Activated CD4-positive, alpha-beta memory T cell treated with anti-CD3 and anti-CD28 coated beads, Interleukin-2, amount 10 ng/mL, durations not matched to agents 7 days and 5 days (primary cell): ENCODE measurements around the gene TMEM25. TPM values are rescaled to one million over a fixed set of nuclear protein-coding genes. Genes with fewer than 3 reads are reported as not detected.
"Not testable (repeated sequence)": the region's sequence is repeated elsewhere in the genome, so short reads cannot be mapped to it uniquely, and the experiment has no call there.

Experiments
- CTCF ChIA-PET: fragments of 350-600 bp; sonication (Branson Sonifier 250); formaldehyde crosslinking; loops from one replicate; lab custom pipeline; 2021; ENCODE audit warnings: antibody characterized with exemption, inconsistent platforms; lab: Charles Lee
- POLR2A ChIA-PET: fragments of 350-600 bp; sonication (Branson Sonifier 250); formaldehyde crosslinking; loops from one replicate; lab custom pipeline; 2021; ENCODE audit warnings: antibody characterized with exemption; lab: Charles Lee
- DNase-seq: peaks from one replicate; pipeline ENCODE4 v3.0.0-alpha.2; 2020
- H3K27ac Mint-ChIP-seq: one replicate; pipeline ENCODE4 v1.8.0; 2021; ENCODE audit warnings: mild to moderate bottlenecking, mixed read lengths
- H3K27me3 Mint-ChIP-seq: one replicate; pipeline ENCODE4 v1.8.0; 2021; ENCODE audit warnings: mixed read lengths
- H3K36me3 Mint-ChIP-seq: one replicate; pipeline ENCODE4 v1.8.0; 2021; ENCODE audit warnings: low read depth, mixed read lengths
- H3K4me1 Mint-ChIP-seq: one replicate; pipeline ENCODE4 v1.8.0; 2021; ENCODE audit warnings: mixed read lengths
- H3K4me3 Mint-ChIP-seq: one replicate; pipeline ENCODE4 v1.8.0; 2021; ENCODE audit warnings: mild to moderate bottlenecking, mixed read lengths
- H3K9me3 Mint-ChIP-seq: one replicate; pipeline ENCODE4 v1.8.0; 2021; ENCODE audit warnings: mixed read lengths
- total RNA-seq, 2 experiments: library from RNA; stranded (reverse); gene quantifications; one replicate each; pipeline ENCODE4 v1.2.3, GENCODE V29; 2021

The TMEM25 gene
- 1 to 10 TPM; 5.3 to 6.4 TPM for total RNA-seq

DNA sequence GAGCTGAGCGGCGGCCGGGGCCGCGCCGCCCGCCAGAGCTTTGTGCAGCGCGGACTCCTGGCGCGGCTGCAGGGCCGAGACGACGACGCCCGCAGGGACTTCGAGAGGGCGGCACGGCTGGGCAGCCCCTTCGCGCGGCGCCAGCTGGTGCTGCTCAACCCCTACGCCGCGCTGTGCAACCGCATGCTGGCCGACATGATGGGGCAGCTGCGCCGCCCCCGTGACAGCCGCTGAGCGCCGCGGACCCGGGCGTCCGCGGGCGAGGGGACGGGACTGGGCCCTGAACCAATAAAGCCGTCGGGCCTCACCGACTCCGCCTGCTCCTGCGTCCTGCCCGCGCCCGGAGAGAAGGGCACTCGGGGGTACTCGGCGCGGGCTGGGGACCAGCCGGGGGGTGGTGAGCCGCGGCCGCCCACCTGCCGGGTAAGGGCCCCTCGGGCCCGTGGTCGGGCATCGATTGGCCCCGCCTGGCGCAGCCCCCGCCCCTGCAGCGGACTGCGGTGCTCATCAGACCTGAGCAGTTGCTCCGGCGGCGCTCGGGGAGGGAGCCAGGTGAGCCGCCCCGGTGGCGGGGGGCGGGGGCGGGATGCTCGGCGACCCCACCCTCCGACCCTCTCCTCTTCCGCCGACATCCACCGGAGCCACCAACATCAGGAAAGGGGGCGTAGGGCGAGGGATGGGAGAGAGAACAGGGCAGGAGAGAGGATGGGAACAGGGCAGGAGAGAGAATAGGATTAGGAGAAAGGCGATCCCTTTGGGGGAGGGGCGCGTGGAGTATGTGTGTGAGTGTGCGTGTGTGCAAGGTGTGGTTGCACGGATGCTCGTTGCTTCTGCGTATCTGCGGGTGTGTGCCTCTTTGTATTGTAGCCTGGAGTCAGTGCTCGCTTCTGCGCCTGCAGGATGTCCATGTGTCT is at the start of gene TMEM25:
Gene TMEM25 (plus strand): TSS at position 510 of the 914 bp plus-strand sequence. CDS start 610 bp downstream, outside the sequence.
- no peaks in the 10 kb centered on the region for H3K36me3 Mint-ChIP-seq
- no peaks in the 10 kb centered on the region for H3K27me3 Mint-ChIP-seq
- H3K4me1 Mint-ChIP-seq, result peaks cover 24% of the 10 kb centered on the region
- peak within 1 kb of the TSS; percentile 40 for H3K27ac Mint-ChIP-seq
- ChIA-PET POLR2A (interaction anchor here (0.6 to 2.1 kb wide), 8 partner anchors 15 to 935 kb away, joined by 3 to 10 read pairs (median 3); partner anchors contain the start of genes ARCN1 and UBE4A), CTCF (interaction anchor here (0.8 kb wide), 1 partner anchor 12 kb away, joined by 4 read pairs; no protein-coding TSS in a partner anchor)
- H3K9me3 Mint-ChIP-seq, result no peaks in the 10 kb centered on the region
- H3K4me3 Mint-ChIP-seq, result peak within 1 kb of the TSS; percentile 83
- DNase-seq, result peak; percentile 72

DNA sequence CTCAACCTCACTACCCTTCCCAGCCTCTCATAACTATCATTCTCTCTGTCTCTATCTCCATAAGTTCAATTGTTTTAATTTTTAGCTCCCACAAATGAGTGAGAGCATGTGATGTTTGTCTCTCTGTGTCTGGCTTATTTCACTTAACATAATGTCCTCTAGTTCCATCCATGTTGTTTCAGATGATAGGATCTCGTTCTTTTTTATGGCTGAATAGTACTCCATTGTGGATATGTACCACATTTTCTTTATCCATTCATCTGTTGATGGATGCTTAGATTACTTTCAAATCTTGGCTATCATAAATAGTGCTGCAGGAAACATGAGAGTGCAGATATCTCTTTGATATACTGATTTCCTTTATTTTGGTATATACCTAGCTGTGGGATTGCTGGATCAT is 49.8 kb upstream of the TMEM25 start:
- CTCF ChIA-PET, H3K27ac Mint-ChIP-seq: not testable (repeated sequence)
- peaks cover 67% of the 10 kb centered on the region for H3K36me3 Mint-ChIP-seq

GRCh38 chr11:118484405-118484804 is 46.6 kb upstream of the TMEM25 start:
- no peaks in the 10 kb centered on the region for H3K4me1 Mint-ChIP-seq
- no peak for DNase-seq
- no peak overlapping the region for H3K4me3 Mint-ChIP-seq
- no peaks in the 10 kb centered on the region for H3K9me3 Mint-ChIP-seq
- H3K36me3 Mint-ChIP-seq, result peaks cover 57% of the 10 kb centered on the region
- ChIA-PET POLR2A (interaction anchor here (0.8 kb wide), 1 partner anchor 30 kb away, joined by 4 read pairs; no protein-coding TSS in a partner anchor), CTCF (no interaction called here)
- H3K27ac Mint-ChIP-seq, result peak overlapping the region; percentile 34
- no peaks in the 10 kb centered on the region for H3K27me3 Mint-ChIP-seq

More for the DNA sequence above, 49.8 kb upstream of the TMEM25 start:
- DNase-seq, H3K27me3 Mint-ChIP-seq, H3K4me3 Mint-ChIP-seq, H3K9me3 Mint-ChIP-seq, H3K4me1 Mint-ChIP-seq: not testable (repeated sequence)
- POLR2A ChIA-PET, result interaction anchor here (0.8 to 1.4 kb wide), 3 partner anchors 33 to 49 kb away, joined by 3 to 5 read pairs (median 3); partner anchors contain the start of gene KMT2A

GRCh38 chr11:118485273-118485672 is 45.7 kb upstream of the TMEM25 start:
- Mint-ChIP-seq H3K27me3 (no peaks in the 10 kb centered on the region), H3K4me3 (no peak overlapping the region), H3K4me1 (no peaks in the 10 kb centered on the region), H3K27ac (no peak overlapping the region), H3K36me3 (peaks cover 57% of the 10 kb centered on the region), H3K9me3 (no peaks in the 10 kb centered on the region)
- no peak for DNase-seq
- ChIA-PET POLR2A (interaction anchor here (1.5 kb wide), 1 partner anchor 83 kb away, joined by 3 read pairs; no protein-coding TSS in a partner anchor), CTCF (interaction anchor here (0.6 kb wide), 1 partner anchor 239 kb away, joined by 3 read pairs; no protein-coding TSS in a partner anchor)

- DNase-seq, result peak; percentile 83
- Mint-ChIP-seq H3K4me1 (no peaks in the 10 kb centered on the region), H3K9me3 (no peaks in the 10 kb centered on the region), H3K36me3 (peaks cover 55% of the 10 kb centered on the region), H3K4me3 (no peak overlapping the region), H3K27ac (no peak overlapping the region), H3K27me3 (no peaks in the 10 kb centered on the region)
- ChIA-PET CTCF (interaction anchor here (0.8 to 3.7 kb wide), 19 partner anchors 9 to 290 kb away, joined by 3 to 23 read pairs (median 5); partner anchors contain the start of genes ATP5MG and KMT2A), POLR2A (interaction anchor here (1.1 to 1.4 kb wide), 2 partner anchors 53 to 91 kb away, joined by 4 read pairs; no protein-coding TSS in a partner anchor)
Observed at GRCh38 chr11:118488480-118489109, 42.4 kb upstream of the TMEM25 start.

DNA sequence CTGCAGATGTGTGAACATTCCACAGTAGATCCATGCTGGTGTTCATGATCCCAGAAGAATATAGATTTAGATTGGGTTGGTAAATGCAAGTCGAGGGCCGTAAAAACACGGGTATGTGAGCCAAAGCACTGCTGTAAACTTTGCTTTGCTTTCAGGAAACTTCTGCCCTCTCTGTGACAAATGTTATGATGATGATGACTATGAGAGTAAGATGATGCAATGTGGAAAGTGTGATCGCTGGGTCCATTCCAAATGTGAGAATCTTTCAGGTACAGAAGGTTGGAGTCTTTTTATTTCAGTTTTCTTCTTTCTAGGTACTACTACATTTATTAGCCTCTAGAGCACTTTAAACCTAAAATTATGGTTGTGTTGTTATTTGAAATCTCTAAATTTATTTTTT is 40.0 kb upstream of the TMEM25 start:
- no peak overlapping the region for H3K4me3 Mint-ChIP-seq

GRCh38 chr11:118497831-118498230 is 33.2 kb upstream of the TMEM25 start:
- H3K36me3 Mint-ChIP-seq, result peaks cover 78% of the 10 kb centered on the region
- no peaks in the 10 kb centered on the region for H3K4me1 Mint-ChIP-seq
- DNase-seq, result no peak
- H3K4me3 Mint-ChIP-seq, result no peak overlapping the region
- no peak overlapping the region for H3K27ac Mint-ChIP-seq
- no peaks in the 10 kb centered on the region for H3K27me3 Mint-ChIP-seq
- ChIA-PET CTCF (interaction anchor here (1.1 to 1.2 kb wide), 2 partner anchors 9 to 27 kb away, joined by 3 to 4 read pairs; no protein-coding TSS in a partner anchor), POLR2A (no interaction called here)
- H3K9me3 Mint-ChIP-seq, result no peaks in the 10 kb centered on the region

More for the DNA sequence above, 40.0 kb upstream of the TMEM25 start:
- Mint-ChIP-seq H3K27me3 (no peaks in the 10 kb centered on the region), H3K4me1 (no peaks in the 10 kb centered on the region), H3K27ac (no peak overlapping the region), H3K36me3 (peaks cover 60% of the 10 kb centered on the region), H3K9me3 (no peaks in the 10 kb centered on the region)
- POLR2A ChIA-PET, result no interaction called here
- CTCF ChIA-PET, result interaction anchor here (0.9 to 3.7 kb wide), 6 partner anchors 27 to 293 kb away, joined by 3 to 23 read pairs (median 4); no protein-coding TSS in a partner anchor
- DNase-seq, result no peak

DNA sequence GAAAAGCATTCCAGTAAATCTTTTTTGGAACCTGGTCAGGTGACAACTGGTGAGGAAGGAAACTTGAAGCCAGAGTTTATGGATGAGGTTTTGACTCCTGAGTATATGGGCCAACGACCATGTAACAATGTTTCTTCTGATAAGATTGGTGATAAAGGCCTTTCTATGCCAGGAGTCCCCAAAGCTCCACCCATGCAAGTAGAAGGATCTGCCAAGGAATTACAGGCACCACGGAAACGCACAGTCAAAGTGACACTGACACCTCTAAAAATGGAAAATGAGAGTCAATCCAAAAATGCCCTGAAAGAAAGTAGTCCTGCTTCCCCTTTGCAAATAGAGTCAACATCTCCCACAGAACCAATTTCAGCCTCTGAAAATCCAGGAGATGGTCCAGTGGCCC is 27.8 kb upstream of the TMEM25 start:
- no peak overlapping the region for H3K27ac Mint-ChIP-seq
- H3K36me3 Mint-ChIP-seq, result peaks cover 81% of the 10 kb centered on the region
- no peaks in the 10 kb centered on the region for H3K27me3 Mint-ChIP-seq
- no peaks in the 10 kb centered on the region for H3K9me3 Mint-ChIP-seq
- H3K4me1 Mint-ChIP-seq, result no peaks in the 10 kb centered on the region
- H3K4me3 Mint-ChIP-seq, result no peak overlapping the region
- ChIA-PET POLR2A (no interaction called here), CTCF (no interaction called here)
- DNase-seq, result no peak

- H3K27me3 Mint-ChIP-seq, result no peaks in the 10 kb centered on the region
- no peak overlapping the region for H3K27ac Mint-ChIP-seq
- ChIA-PET POLR2A (no interaction called here), CTCF (no interaction called here)
- H3K4me3 Mint-ChIP-seq, result no peak overlapping the region
- peaks cover 8% of the 10 kb centered on the region for H3K4me1 Mint-ChIP-seq
- no peaks in the 10 kb centered on the region for H3K9me3 Mint-ChIP-seq
- H3K36me3 Mint-ChIP-seq, result peaks cover 50% of the 10 kb centered on the region
- no peak for DNase-seq
Observed at GRCh38 chr11:118511601-118512000, 19.4 kb upstream of the TMEM25 start.

DNA sequence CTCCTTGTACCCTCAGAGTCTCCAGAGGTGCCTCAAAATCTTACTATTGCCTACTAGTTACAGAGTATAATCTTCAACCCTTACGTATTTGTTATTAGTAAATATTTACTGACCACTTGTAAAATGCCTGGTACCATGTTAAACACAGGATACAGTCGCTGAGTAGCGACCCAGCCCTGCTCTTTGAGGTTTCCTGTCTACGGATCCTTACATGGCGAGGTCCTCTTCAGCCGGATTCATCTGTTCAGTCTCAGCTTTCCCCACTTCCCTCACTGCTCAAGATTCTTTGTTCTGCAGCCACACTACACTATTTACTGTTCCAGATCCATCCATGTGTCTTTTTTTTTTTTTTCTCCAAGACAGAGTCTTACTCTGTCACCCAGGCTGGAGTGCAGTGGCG is 16.9 kb upstream of the TMEM25 start:
- no peaks in the 10 kb centered on the region for H3K27me3 Mint-ChIP-seq
- POLR2A ChIA-PET, result interaction anchor here (0.6 kb wide), 1 partner anchor 219 kb away, joined by 3 read pairs; no protein-coding TSS in a partner anchor
- no peaks in the 10 kb centered on the region for H3K9me3 Mint-ChIP-seq
- peaks cover 51% of the 10 kb centered on the region for H3K36me3 Mint-ChIP-seq
- peaks cover 8% of the 10 kb centered on the region for H3K4me1 Mint-ChIP-seq
- no peak overlapping the region for H3K4me3 Mint-ChIP-seq
- DNase-seq, result no peak
- CTCF ChIA-PET, result no interaction called here
- peak overlapping the region; percentile 71 for H3K27ac Mint-ChIP-seq

- H3K9me3 Mint-ChIP-seq, result no peaks in the 10 kb centered on the region
- H3K27me3 Mint-ChIP-seq, result no peaks in the 10 kb centered on the region
- peaks cover 2% of the 10 kb centered on the region for H3K4me1 Mint-ChIP-seq
- peak overlapping the region; percentile 16 for H3K27ac Mint-ChIP-seq
- H3K4me3 Mint-ChIP-seq, result no peak overlapping the region
- no peak for DNase-seq
- ChIA-PET POLR2A (interaction anchor here (1.1 kb wide), 2 partner anchors 54 to 121 kb away, joined by 3 read pairs; no protein-coding TSS in a partner anchor), CTCF (no interaction called here)
- H3K36me3 Mint-ChIP-seq, result peaks cover 59% of the 10 kb centered on the region
Observed at GRCh38 chr11:118519549-118519948, 11.4 kb upstream of the TMEM25 start.

GRCh38 chr11:118521892-118522311 is 9.1 kb upstream of the TMEM25 start:
- H3K27ac Mint-ChIP-seq, result no peak overlapping the region
- no peak overlapping the region for H3K4me3 Mint-ChIP-seq
- no peak for DNase-seq
- ChIA-PET CTCF (no interaction called here), POLR2A (no interaction called here)
- no peaks in the 10 kb centered on the region for H3K9me3 Mint-ChIP-seq
- peaks cover 2% of the 10 kb centered on the region for H3K4me1 Mint-ChIP-seq
- H3K27me3 Mint-ChIP-seq, result no peaks in the 10 kb centered on the region
- H3K36me3 Mint-ChIP-seq, result peaks cover 52% of the 10 kb centered on the region
